C1 segment of cervical spinal cord (tissue), 14 donors: Measurements from ENCODE around the gene CDYL.
"Not testable (repeated sequence)": the region's sequence is repeated elsewhere in the genome, so short reads cannot be mapped to it uniquely, and the experiment has no call there.

Source experiments
- DNase-seq, 14 donors: peaks; one replicate each; lab custom pipeline; 2025; lab: John Stamatoyannopoulos, UW

CDYL gene

GRCh38 chr6:4994741-4995140, 218.5 kb downstream of the CDYL start:
- peak in 1 of 14 donors; percentile 74 for DNase-seq

GRCh38 chr6:4997862-4998261, 221.7 kb downstream of the CDYL start:
- DNase-seq: no peak

- no peak for DNase-seq
These were observed 223.4 kb downstream of the CDYL start for GRCh38 chr6:4999586-4999985.

- peak; percentile 81 to 99 (median 96) for DNase-seq
These were observed 227.6 kb downstream of the CDYL start, which contains the start of gene RPP40 for GRCh38 chr6:5003604-5004372. Gene RPP40, minus strand, starts transcription at chr6:5004037. Its CDS starts 35 bp downstream, at chr6:5004002.

GRCh38 chr6:5004373-5005037, 228.3 kb downstream of the CDYL start:
- no peak for DNase-seq

- not testable (repeated sequence) for DNase-seq
These were observed 228.8 kb downstream of the CDYL start for GRCh38 chr6:5005038-5005433.
